Measurements from ENCODE around the gene RAB33B.
"Not testable (repeated sequence)": the region's sequence is repeated elsewhere in the genome, so short reads cannot be mapped to it uniquely, and the experiment has no call there.

RAB33B gene

GRCh38 chr4:139465922-139466321 is 12.0 kb downstream of the RAB33B start:
- DNase-seq, result no peak

GRCh38 chr4:139468756-139469155 is 14.8 kb downstream of the RAB33B start:
- not testable (repeated sequence) for DNase-seq

- DNase-seq, result no peak
Measured at GRCh38 chr4:139469216-139469615, 15.3 kb downstream of the RAB33B start.

GRCh38 chr4:139469869-139470268 is 15.9 kb downstream of the RAB33B start:
- DNase-seq, result no peak

- DNase-seq, result no peak
Measured at GRCh38 chr4:139470295-139470694, 16.4 kb downstream of the RAB33B start.

- no peak for DNase-seq
Measured at GRCh38 chr4:139470997-139471665, 17.2 kb downstream of the RAB33B start.

- no peak for DNase-seq
Measured at GRCh38 chr4:139472852-139473251, 18.9 kb downstream of the RAB33B start.

GRCh38 chr4:139476363-139476762 is 22.4 kb downstream of the RAB33B start:
- DNase-seq, result no peak

GRCh38 chr4:139481465-139481864 is 27.5 kb downstream of the RAB33B start:
- no peak for DNase-seq

- DNase-seq, result no peak
Measured at GRCh38 chr4:139483000-139483399, 29.1 kb downstream of the RAB33B start.

GRCh38 chr4:139484783-139485311 is 30.9 kb downstream of the RAB33B start:
- no peak for DNase-seq

GRCh38 chr4:139488442-139488841 is 34.5 kb downstream of the RAB33B start:
- DNase-seq, result no peak

GRCh38 chr4:139489638-139490037 is 35.7 kb downstream of the RAB33B start:
- DNase-seq, result no peak

- no peak for DNase-seq
Measured at GRCh38 chr4:139492429-139492828, 38.5 kb downstream of the RAB33B start.

- no peak for DNase-seq
Measured at GRCh38 chr4:139493176-139493575, 39.3 kb downstream of the RAB33B start.

- DNase-seq, result no peak
Measured at GRCh38 chr4:139499186-139499585, 45.3 kb downstream of the RAB33B start.

GRCh38 chr4:139501117-139501516 is 47.2 kb downstream of the RAB33B start:
- no peak for DNase-seq

- DNase-seq, result no peak
Measured at GRCh38 chr4:139501527-139501926, 47.6 kb downstream of the RAB33B start.

- no peak for DNase-seq
Measured at GRCh38 chr4:139501927-139502899, 48.3 kb downstream of the RAB33B start.

GRCh38 chr4:139503622-139504166 is 49.8 kb downstream of the RAB33B start:
- no peak for DNase-seq

- DNase-seq, result no peak
Measured at GRCh38 chr4:139506774-139507173, 52.9 kb downstream of the RAB33B start.

- no peak for DNase-seq
Measured at GRCh38 chr4:139508581-139509237, 54.8 kb downstream of the RAB33B start.

Measured in NCI-H1048 (cell line).